Measurements from ENCODE around the gene PLXNA2. TPM values are rescaled to one million over a fixed set of nuclear protein-coding genes. Genes with fewer than 3 reads are reported as not detected.

PLXNA2 gene
- total and polyA plus RNA-seq, 2 experiments from 2014 or later, result 3.7 to 5.4 TPM

GRCh38 chr1:208203848-208204609 lies 40.2 kb downstream of the PLXNA2 start:
- Histone ChIP-seq H3K27me3 (replicated peaks; ENCODE audit: insufficient read depth) (no peaks in the 10 kb centered on the region), H2AFZ (no peak overlapping the region), H4K20me1 (ENCODE audit: insufficient read depth) (no peaks in the 10 kb centered on the region), H3K4me3 (peak overlapping the region; percentile 18; the same call in 1 of the 2 replicates), H3K79me2 (ENCODE audit: insufficient read depth) (0 out of 2 replicates have a peak, but pooled peaks cover 5% of the 10 kb centered on the region), H3K4me2 (ENCODE audit: unreplicated experiment) (peak overlapping the region; percentile 50), H3F3A (ENCODE audit: insufficient read depth) (peaks cover 45% of the 10 kb centered on the region), H3K27ac (peak overlapping the region; percentile 86), H3K9me2 (ENCODE audit: insufficient read depth) (no peaks in the 10 kb centered on the region), H3K4me1 (ENCODE audit: insufficient read depth) (peaks cover 73% of the 10 kb centered on the region), H3K36me3 (ENCODE audit: low read depth) (no peaks in the 10 kb centered on the region), H3K9me3 (ENCODE audit: low read depth) (no peaks in the 10 kb centered on the region), H3K9ac (peak overlapping the region; percentile 55)
- DNase-seq, result peak; percentile 75
- TF ChIP-seq EZH2 (IDR thresholded peaks at IDR 0.05; ENCODE audit: insufficient read depth, poor library complexity, severe bottlenecking) (no peak), EZH2phosphoT487 (IDR thresholded peaks at IDR 0.05; ENCODE audit: insufficient read depth, low read depth) (no peak)
- in situ Hi-C loops (cut with MboI), result no loop called here
- 29 to 32% methylated on average over 7 of the region's 7 CpGs for WGBS, 2 experiments (ENCODE audit: low coverage in 1 of 2, low lambda C conversion rate in 2 of 2, missing lambda C conversion rate in 2 of 2)

GRCh38 chr1:208203127-208203847 lies 40.9 kb downstream of the PLXNA2 start:
- Histone ChIP-seq H3K4me3 (peak overlapping the region; percentile 18; the same call in 1 of the 2 replicates), H2AFZ (no peak overlapping the region), H3K27ac (peak overlapping the region; percentile 86), H3F3A (ENCODE audit: insufficient read depth) (peaks cover 43% of the 10 kb centered on the region), H3K36me3 (ENCODE audit: low read depth) (no peaks in the 10 kb centered on the region), H3K27me3 (replicated peaks; ENCODE audit: insufficient read depth) (no peaks in the 10 kb centered on the region), H3K4me1 (ENCODE audit: insufficient read depth) (peaks cover 69% of the 10 kb centered on the region), H3K9ac (peak overlapping the region; percentile 55), H3K9me3 (ENCODE audit: low read depth) (no peaks in the 10 kb centered on the region), H3K4me2 (ENCODE audit: unreplicated experiment) (peak overlapping the region; percentile 50), H3K79me2 (ENCODE audit: insufficient read depth) (no peaks in the 10 kb centered on the region), H4K20me1 (ENCODE audit: insufficient read depth) (no peaks in the 10 kb centered on the region), H3K9me2 (ENCODE audit: insufficient read depth) (no peaks in the 10 kb centered on the region)
- in situ Hi-C loops (cut with MboI), result no loop called here
- TF ChIP-seq EZH2 (IDR thresholded peaks at IDR 0.05; ENCODE audit: insufficient read depth, poor library complexity, severe bottlenecking) (no peak), EZH2phosphoT487 (IDR thresholded peaks at IDR 0.05; ENCODE audit: insufficient read depth, low read depth) (no peak)
- 10 to 20% methylated on average over 13 of the region's 13 CpGs for WGBS, 2 experiments (ENCODE audit: low coverage in 1 of 2, low lambda C conversion rate in 2 of 2, missing lambda C conversion rate in 2 of 2)
- peak; percentile 92 for DNase-seq

GRCh38 chr1:208202333-208202995 lies 41.7 kb downstream of the PLXNA2 start:
- H3K36me3 ChIP-seq (ENCODE audit: low read depth), result no peaks in the 10 kb centered on the region
- no peak for TF ChIP-seq EZH2 (IDR thresholded peaks at IDR 0.05; ENCODE audit: insufficient read depth, poor library complexity, severe bottlenecking)
- TF ChIP-seq EZH2phosphoT487 (IDR thresholded peaks at IDR 0.05; ENCODE audit: insufficient read depth, low read depth), result no peak
- H3K79me2 ChIP-seq (ENCODE audit: insufficient read depth), result no peaks in the 10 kb centered on the region
- H3F3A ChIP-seq (ENCODE audit: insufficient read depth), result peaks cover 38% of the 10 kb centered on the region
- H2AFZ ChIP-seq, result no peak overlapping the region
- H3K4me3 ChIP-seq, result no peak overlapping the region
- peak overlapping the region; percentile 39 for H3K9ac ChIP-seq
- H3K27ac ChIP-seq, result peak overlapping the region; percentile 86
- DNase-seq, result no peak
- no peaks in the 10 kb centered on the region for H3K27me3 ChIP-seq (replicated peaks; ENCODE audit: insufficient read depth)
- peak overlapping the region; percentile 50 for H3K4me2 ChIP-seq (ENCODE audit: unreplicated experiment)
- in situ Hi-C loops (cut with MboI), result no loop called here
- H4K20me1 ChIP-seq (ENCODE audit: insufficient read depth), result no peaks in the 10 kb centered on the region
- peaks cover 60% of the 10 kb centered on the region for H3K4me1 ChIP-seq (ENCODE audit: insufficient read depth)
- H3K9me3 ChIP-seq (ENCODE audit: low read depth), result no peaks in the 10 kb centered on the region
- H3K9me2 ChIP-seq (ENCODE audit: insufficient read depth), result no peaks in the 10 kb centered on the region
- WGBS, 2 experiments (ENCODE audit: low coverage in 1 of 2, low lambda C conversion rate in 2 of 2, missing lambda C conversion rate in 2 of 2), result 90 to 94% methylated on average over 5 of the region's 5 CpGs

- DNase-seq, result peak; percentile 96
- H3K27me3 ChIP-seq (replicated peaks; ENCODE audit: insufficient read depth), result no peaks in the 10 kb centered on the region
- 0% methylated on average over 4 of the region's 4 CpGs for WGBS, 2 experiments (ENCODE audit: low coverage in 1 of 2, low lambda C conversion rate in 2 of 2, missing lambda C conversion rate in 2 of 2)
- no peaks in the 10 kb centered on the region for H3K9me3 ChIP-seq (ENCODE audit: low read depth)
- H4K20me1 ChIP-seq (ENCODE audit: insufficient read depth), result no peaks in the 10 kb centered on the region
- H3K4me2 ChIP-seq (ENCODE audit: unreplicated experiment), result peak overlapping the region; percentile 50
- H3K36me3 ChIP-seq (ENCODE audit: low read depth), result no peaks in the 10 kb centered on the region
- H3K27ac ChIP-seq, result peak overlapping the region; percentile 86
- in situ Hi-C loops (cut with MboI), result no loop called here
- no peak overlapping the region for H2AFZ ChIP-seq
- no peaks in the 10 kb centered on the region for H3K79me2 ChIP-seq (ENCODE audit: insufficient read depth)
- H3F3A ChIP-seq (ENCODE audit: insufficient read depth), result peaks cover 38% of the 10 kb centered on the region
- TF ChIP-seq EZH2 (IDR thresholded peaks at IDR 0.05; ENCODE audit: insufficient read depth, poor library complexity, severe bottlenecking), result no peak
- TF ChIP-seq EZH2phosphoT487 (IDR thresholded peaks at IDR 0.05; ENCODE audit: insufficient read depth, low read depth), result 0 out of 2 replicates have a peak, but pooled peaks have one; percentile 36
- H3K9ac ChIP-seq, result peak overlapping the region; percentile 32; the same call in 1 of the 2 replicates
- no peaks in the 10 kb centered on the region for H3K9me2 ChIP-seq (ENCODE audit: insufficient read depth)
- peaks cover 49% of the 10 kb centered on the region for H3K4me1 ChIP-seq (ENCODE audit: insufficient read depth)
- no peak overlapping the region for H3K4me3 ChIP-seq
Measured at GRCh38 chr1:208201229-208201628, 43.0 kb downstream of the PLXNA2 start.
